ENCODE data around the gene NOSIP. TPM values are rescaled to one million over a fixed set of nuclear protein-coding genes. Genes with fewer than 3 reads are reported as not detected.
A peak's percentile ranks its signal among the peaks of the same experiment; 100 is the strongest.

The NOSIP gene
- total RNA-seq, 1 donor from 2014 or later, result 26.2 TPM

DNA sequence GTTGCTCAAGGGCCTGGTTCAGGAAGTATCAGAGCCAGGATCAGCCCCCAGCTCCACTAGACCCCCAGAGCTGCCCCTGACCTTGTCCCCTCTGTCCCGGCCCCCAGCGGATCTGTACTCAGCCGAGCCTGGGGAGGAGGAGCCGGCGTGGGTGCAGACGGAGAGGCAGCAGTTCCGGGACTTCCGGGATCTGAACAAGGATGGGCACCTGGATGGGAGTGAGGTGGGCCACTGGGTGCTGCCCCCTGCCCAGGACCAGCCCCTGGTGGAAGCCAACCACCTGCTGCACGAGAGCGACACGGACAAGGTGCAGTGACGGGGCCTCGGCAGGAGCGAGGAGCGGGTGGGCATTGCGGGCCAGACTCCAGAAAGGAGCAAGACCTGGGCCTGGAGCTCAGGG is 37.9 kb downstream of the NOSIP start:
- Histone ChIP-seq H3K4me2 (no peak overlapping the region), H3K36me3 (no peaks in the 10 kb centered on the region), H3K4me3 (no peak overlapping the region), H4K20me1 (ENCODE audit: low read depth) (no peaks in the 10 kb centered on the region), H3K27ac (no peak overlapping the region), H3F3A (ENCODE audit: low read depth) (peaks cover 7% of the 10 kb centered on the region), H3K79me2 (ENCODE audit: low read depth) (no peaks in the 10 kb centered on the region), H3K9me3 (ENCODE audit: low read depth) (no peaks in the 10 kb centered on the region), H3K9ac (no peak overlapping the region), H2AFZ (replicated peaks) (no peak overlapping the region), H3K27me3 (no peaks in the 10 kb centered on the region), H3K4me1 (peaks cover 3% of the 10 kb centered on the region)
- no peak for TF ChIP-seq EZH2phosphoT487 (IDR thresholded peaks at IDR 0.05)
- no peak for TF ChIP-seq CTCF (IDR thresholded peaks at IDR 0.05)
- TF ChIP-seq EZH2 (IDR thresholded peaks at IDR 0.05), result no peak
- Mint-ChIP-seq H3K4me3 (no peak overlapping the region), H3K4me1 (peaks cover 16% of the 10 kb centered on the region), H3K9me3 (no peaks in the 10 kb centered on the region), H3K27ac (peak overlapping the region; percentile 41), H3K27me3 (ENCODE audit: insufficient read depth, low read depth) (peaks cover 7% of the 10 kb centered on the region), H3K36me3 (no peaks in the 10 kb centered on the region)
- DNase-seq (ENCODE audit: low spot score), result no peak

- H3K4me1 ChIP-seq, result peaks cover 3% of the 10 kb centered on the region
- H3K36me3 ChIP-seq, result no peaks in the 10 kb centered on the region
- H3F3A ChIP-seq (ENCODE audit: low read depth), result peaks cover 3% of the 10 kb centered on the region
- no peak overlapping the region for H3K27ac ChIP-seq
- no peaks in the 10 kb centered on the region for H3K36me3 Mint-ChIP-seq
- H2AFZ ChIP-seq (replicated peaks), result no peak overlapping the region
- no peak for TF ChIP-seq EZH2 (IDR thresholded peaks at IDR 0.05)
- TF ChIP-seq CTCF (IDR thresholded peaks at IDR 0.05), result no peak
- no peak for TF ChIP-seq EZH2phosphoT487 (IDR thresholded peaks at IDR 0.05)
- no peak overlapping the region for H3K9ac ChIP-seq
- no peak for DNase-seq (ENCODE audit: low spot score)
- H3K79me2 ChIP-seq (ENCODE audit: low read depth), result no peaks in the 10 kb centered on the region
- H3K9me3 Mint-ChIP-seq, result no peaks in the 10 kb centered on the region
- H3K27me3 ChIP-seq, result no peaks in the 10 kb centered on the region
- H4K20me1 ChIP-seq (ENCODE audit: low read depth), result no peaks in the 10 kb centered on the region
- no peak overlapping the region for H3K4me3 Mint-ChIP-seq
- peaks cover 6% of the 10 kb centered on the region for H3K27me3 Mint-ChIP-seq (ENCODE audit: insufficient read depth, low read depth)
- H3K4me1 Mint-ChIP-seq, result peaks cover 14% of the 10 kb centered on the region
- no peak overlapping the region for H3K4me3 ChIP-seq
- H3K27ac Mint-ChIP-seq, result no peak overlapping the region
- H3K4me2 ChIP-seq, result no peak overlapping the region
- no peaks in the 10 kb centered on the region for H3K9me3 ChIP-seq (ENCODE audit: low read depth)
Measured at GRCh38 chr19:49541914-49542313, 38.4 kb downstream of the NOSIP start.

DNA sequence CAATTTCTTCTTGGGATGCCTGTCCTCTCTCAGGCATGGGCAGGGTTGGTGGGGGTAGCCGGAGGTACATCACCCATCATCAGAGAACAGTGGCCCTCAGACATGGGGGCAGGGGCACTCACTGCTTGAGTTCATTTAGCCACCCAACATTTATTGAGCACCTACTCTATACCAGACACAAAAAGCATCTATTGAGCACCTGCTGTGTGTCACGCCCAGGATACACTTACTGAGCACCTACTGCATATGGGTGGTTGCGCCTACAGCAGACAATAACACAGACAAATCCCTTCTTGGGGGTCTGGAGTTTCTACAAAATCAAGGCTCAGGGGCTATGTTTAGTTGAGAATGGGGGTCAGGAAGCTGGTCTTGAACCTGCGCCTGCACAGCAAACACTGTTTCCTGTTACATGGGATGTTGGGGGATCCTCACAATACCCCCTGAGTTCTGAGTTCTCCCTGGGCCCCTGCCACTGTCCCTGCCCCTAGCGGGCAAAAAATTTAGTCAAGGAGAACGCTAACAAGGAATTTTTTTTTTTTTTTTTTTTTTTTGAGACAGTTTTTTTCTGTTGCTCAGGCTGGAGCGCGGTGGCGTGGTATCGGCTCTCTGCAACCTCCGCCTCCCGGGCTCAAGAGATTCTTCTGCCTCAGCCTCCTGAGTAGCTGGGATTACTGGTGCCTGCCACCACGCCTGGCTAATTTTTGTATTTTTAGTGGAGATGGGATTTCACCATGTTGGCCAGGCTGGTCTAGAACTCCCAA is 41.0 kb downstream of the NOSIP start:
- H3F3A ChIP-seq (ENCODE audit: low read depth), result peaks cover 5% of the 10 kb centered on the region
- peaks cover 9% of the 10 kb centered on the region for H3K27me3 Mint-ChIP-seq (ENCODE audit: insufficient read depth, low read depth)

More for the DNA sequence above, 41.0 kb downstream of the NOSIP start:
- no peak for DNase-seq (ENCODE audit: low spot score)
- Mint-ChIP-seq H3K27ac (no peak overlapping the region), H3K4me1 (peaks cover 19% of the 10 kb centered on the region), H3K4me3 (no peak overlapping the region), H3K9me3 (no peaks in the 10 kb centered on the region), H3K36me3 (no peaks in the 10 kb centered on the region)
- TF ChIP-seq EZH2 (IDR thresholded peaks at IDR 0.05) (no peak), EZH2phosphoT487 (IDR thresholded peaks at IDR 0.05) (no peak), CTCF (IDR thresholded peaks at IDR 0.05) (no peak)
- Histone ChIP-seq H3K36me3 (no peaks in the 10 kb centered on the region), H2AFZ (replicated peaks) (no peak overlapping the region), H3K4me1 (no peaks in the 10 kb centered on the region), H4K20me1 (ENCODE audit: low read depth) (peaks cover 3% of the 10 kb centered on the region), H3K4me2 (no peak overlapping the region), H3K27ac (no peak overlapping the region), H3K79me2 (ENCODE audit: low read depth) (no peaks in the 10 kb centered on the region), H3K9me3 (ENCODE audit: low read depth) (no peaks in the 10 kb centered on the region), H3K9ac (no peak overlapping the region), H3K4me3 (no peak overlapping the region), H3K27me3 (peaks cover 8% of the 10 kb centered on the region)

All from neural progenitor cell (in vitro differentiated cells).